Measurements from ENCODE around the gene MADD. TPM values are rescaled to one million over a fixed set of nuclear protein-coding genes. Genes with fewer than 3 reads are reported as not detected.

The MADD gene
- total RNA-seq, 2 experiments from 2014 or later = 54.4 to 67.3 TPM

- DNase-seq (no peak), ATAC-seq (peak; percentile 87)
- intact Hi-C loops (cut with DNase I, micrococcal nuclease) = no loop called here
- ChIA-PET POLR2A (no interaction called here), CTCF (no interaction called here)
- Mint-ChIP-seq H3K36me3 (ENCODE audit: low read depth) (peaks cover 35% of the 10 kb centered on the region), H3K27ac (peak overlapping the region; percentile 68), H3K4me3 (no peak overlapping the region), H3K4me1 (peaks cover 9% of the 10 kb centered on the region), H3K9me3 (ENCODE audit: low read depth) (no peaks in the 10 kb centered on the region), H3K27me3 (no peaks in the 10 kb centered on the region)
These were observed 47.3 kb downstream of the MADD start for GRCh38 chr11:47317064-47317828.

- no peaks in the 10 kb centered on the region for H3K27me3 Mint-ChIP-seq
- ChIA-PET POLR2A (no interaction called here), CTCF (no interaction called here)
- peaks cover 35% of the 10 kb centered on the region for H3K36me3 Mint-ChIP-seq (ENCODE audit: low read depth)
- H3K4me1 Mint-ChIP-seq = peaks cover 9% of the 10 kb centered on the region
- intact Hi-C loops (cut with DNase I, micrococcal nuclease) = no loop called here
- no peak for DNase-seq
- H3K4me3 Mint-ChIP-seq = no peak overlapping the region
- no peak overlapping the region for H3K27ac Mint-ChIP-seq
- no peak for ATAC-seq
- no peaks in the 10 kb centered on the region for H3K9me3 Mint-ChIP-seq (ENCODE audit: low read depth)
These were observed 48.2 kb downstream of the MADD start for GRCh38 chr11:47318166-47318565.

GRCh38 chr11:47324520-47324919 is 54.6 kb downstream of the MADD start:
- peaks cover 17% of the 10 kb centered on the region for H3K36me3 Mint-ChIP-seq (ENCODE audit: low read depth)
- ChIA-PET POLR2A (interaction anchor here (0.5 kb wide), 1 partner anchor 196 kb away, joined by 5 read pairs; no protein-coding TSS in a partner anchor), CTCF (interaction anchor here (0.9 kb wide), 1 partner anchor 129 kb away, joined by 3 read pairs; no protein-coding TSS in a partner anchor)
- H3K9me3 Mint-ChIP-seq (ENCODE audit: low read depth) = no peaks in the 10 kb centered on the region
- DNase-seq = no peak
- H3K27me3 Mint-ChIP-seq = no peaks in the 10 kb centered on the region
- ATAC-seq = no peak
- intact Hi-C loops (cut with DNase I, micrococcal nuclease) = no loop called here
- H3K27ac Mint-ChIP-seq = no peak overlapping the region
- H3K4me1 Mint-ChIP-seq = no peaks in the 10 kb centered on the region
- no peak overlapping the region for H3K4me3 Mint-ChIP-seq

GRCh38 chr11:47325271-47326041 is 55.5 kb downstream of the MADD start:
- no peaks in the 10 kb centered on the region for H3K9me3 Mint-ChIP-seq (ENCODE audit: low read depth)
- H3K27me3 Mint-ChIP-seq = no peaks in the 10 kb centered on the region
- POLR2A ChIA-PET = no interaction called here
- DNase-seq (no peak), ATAC-seq (no peak)
- H3K27ac Mint-ChIP-seq = no peak overlapping the region
- peaks cover 17% of the 10 kb centered on the region for H3K36me3 Mint-ChIP-seq (ENCODE audit: low read depth)
- no peaks in the 10 kb centered on the region for H3K4me1 Mint-ChIP-seq
- CTCF ChIA-PET = interaction anchor here (0.7 kb wide), 2 partner anchors 91 to 109 kb away, joined by 3 read pairs; no protein-coding TSS in a partner anchor
- no peak overlapping the region for H3K4me3 Mint-ChIP-seq
- intact Hi-C loops (cut with DNase I, micrococcal nuclease) = no loop called here

GRCh38 chr11:47326198-47326597 is 56.3 kb downstream of the MADD start:
- ChIA-PET CTCF (interaction anchor here (0.7 kb wide), 1 partner anchor 91 kb away, joined by 3 read pairs; no protein-coding TSS in a partner anchor), POLR2A (no interaction called here)
- intact Hi-C loops (cut with DNase I, micrococcal nuclease) = no loop called here
- no peaks in the 10 kb centered on the region for H3K4me1 Mint-ChIP-seq
- no peak for DNase-seq
- no peaks in the 10 kb centered on the region for H3K9me3 Mint-ChIP-seq (ENCODE audit: low read depth)
- no peak overlapping the region for H3K27ac Mint-ChIP-seq
- peaks cover 14% of the 10 kb centered on the region for H3K36me3 Mint-ChIP-seq (ENCODE audit: low read depth)
- no peak overlapping the region for H3K4me3 Mint-ChIP-seq
- no peak for ATAC-seq
- no peaks in the 10 kb centered on the region for H3K27me3 Mint-ChIP-seq

- Mint-ChIP-seq H3K36me3 (ENCODE audit: low read depth) (peaks cover 11% of the 10 kb centered on the region), H3K9me3 (ENCODE audit: low read depth) (no peaks in the 10 kb centered on the region), H3K27me3 (no peaks in the 10 kb centered on the region), H3K4me3 (no peak overlapping the region), H3K4me1 (no peaks in the 10 kb centered on the region), H3K27ac (no peak overlapping the region)
- no peak for DNase-seq
- CTCF ChIA-PET = interaction anchor here (0.6 kb wide), 1 partner anchor 110 kb away, joined by 3 read pairs; no protein-coding TSS in a partner anchor
- no peak for ATAC-seq
- intact Hi-C loops (cut with DNase I, micrococcal nuclease) = no loop called here
- POLR2A ChIA-PET = interaction anchor here (0.6 kb wide), 1 partner anchor 411 kb away, joined by 3 read pairs; no protein-coding TSS in a partner anchor
These were observed 57.1 kb downstream of the MADD start for GRCh38 chr11:47327025-47327424.

GRCh38 chr11:47327949-47328348 is 58.0 kb downstream of the MADD start:
- H3K27ac Mint-ChIP-seq = no peak overlapping the region
- no peaks in the 10 kb centered on the region for H3K27me3 Mint-ChIP-seq
- no peak overlapping the region for H3K4me3 Mint-ChIP-seq
- ChIA-PET CTCF (no interaction called here), POLR2A (interaction anchor here (0.5 kb wide), 1 partner anchor 15 kb away, joined by 3 read pairs; no protein-coding TSS in a partner anchor)
- H3K36me3 Mint-ChIP-seq (ENCODE audit: low read depth) = peaks cover 9% of the 10 kb centered on the region
- intact Hi-C loops (cut with DNase I, micrococcal nuclease) = no loop called here
- no peaks in the 10 kb centered on the region for H3K9me3 Mint-ChIP-seq (ENCODE audit: low read depth)
- ATAC-seq (no peak), DNase-seq (no peak)
- no peaks in the 10 kb centered on the region for H3K4me1 Mint-ChIP-seq

- Mint-ChIP-seq H3K4me1 (no peaks in the 10 kb centered on the region), H3K36me3 (ENCODE audit: low read depth) (peaks cover 7% of the 10 kb centered on the region), H3K9me3 (ENCODE audit: low read depth) (no peaks in the 10 kb centered on the region), H3K4me3 (no peak overlapping the region), H3K27me3 (no peaks in the 10 kb centered on the region), H3K27ac (no peak overlapping the region)
- DNase-seq = no peak
- POLR2A ChIA-PET = no interaction called here
- CTCF ChIA-PET = no interaction called here
- intact Hi-C loops (cut with DNase I, micrococcal nuclease) = no loop called here
- ATAC-seq = no peak
These were observed 58.8 kb downstream of the MADD start for GRCh38 chr11:47328449-47329390.

GRCh38 chr11:47329431-47329986 is 59.6 kb downstream of the MADD start:
- ChIA-PET POLR2A (no interaction called here), CTCF (interaction anchor here (1.0 kb wide), 1 partner anchor 14 kb away, joined by 4 read pairs; no protein-coding TSS in a partner anchor)
- H3K9me3 Mint-ChIP-seq (ENCODE audit: low read depth) = no peaks in the 10 kb centered on the region
- intact Hi-C loops (cut with DNase I, micrococcal nuclease) = no loop called here
- H3K27me3 Mint-ChIP-seq = no peaks in the 10 kb centered on the region
- DNase-seq = no peak
- no peak for ATAC-seq
- no peak overlapping the region for H3K4me3 Mint-ChIP-seq
- peaks cover 7% of the 10 kb centered on the region for H3K36me3 Mint-ChIP-seq (ENCODE audit: low read depth)
- no peak overlapping the region for H3K27ac Mint-ChIP-seq
- no peaks in the 10 kb centered on the region for H3K4me1 Mint-ChIP-seq

- CTCF ChIA-PET = interaction anchor here (1.0 kb wide), 1 partner anchor 13 kb away, joined by 4 read pairs; no protein-coding TSS in a partner anchor
- Mint-ChIP-seq H3K4me1 (no peaks in the 10 kb centered on the region), H3K27me3 (no peaks in the 10 kb centered on the region)
These were observed 60.3 kb downstream of the MADD start for GRCh38 chr11:47329987-47330931.

More at GRCh38 chr11:47329987-47330931, 60.3 kb downstream of the MADD start:
- ATAC-seq (no peak), DNase-seq (no peak)
- no peaks in the 10 kb centered on the region for H3K9me3 Mint-ChIP-seq (ENCODE audit: low read depth)
- H3K27ac Mint-ChIP-seq = no peak overlapping the region
- H3K4me3 Mint-ChIP-seq = no peak overlapping the region
- peaks cover 1% of the 10 kb centered on the region for H3K36me3 Mint-ChIP-seq (ENCODE audit: low read depth)
- intact Hi-C loops (cut with DNase I, micrococcal nuclease) = no loop called here
- POLR2A ChIA-PET = interaction anchor here (0.6 kb wide), 1 partner anchor 214 kb away, joined by 3 read pairs; no protein-coding TSS in a partner anchor

Measured in activated CD4-positive, alpha-beta T cell treated with anti-CD3 and anti-CD28 coated beads for 36 hours (primary cell).